T-helper 17 cell (primary cell): Measurements from ENCODE around the gene PDZRN3. TPM values are rescaled to one million over a fixed set of nuclear protein-coding genes. Genes with fewer than 3 reads are reported as not detected.

Source experiments
- ATAC-seq: fragments of 150-1000 bp; cut with Tn5 transposase; 2 replicates; pipeline ENCODE4 v1.10.0; 2021; ENCODE audit warnings: mild to moderate bottlenecking, moderate library complexity
- DNase-seq, 3 donors: peaks; one replicate each; pipeline versions ENCODE4 v3.0.0 to v3.0.0-alpha.2; 2020 to 2021
- H3K9me3 ChIP-seq: one replicate; pipeline ENCODE4 v1.7.0; 2013; ENCODE audit warnings: low read length, mild to moderate bottlenecking; ENCODE audit not compliant: control insufficient read depth, poor library complexity, severe bottlenecking
- H3K27ac Mint-ChIP-seq: one replicate; pipeline ENCODE4 v1.8.0; 2022; ENCODE audit warnings: mild to moderate bottlenecking, moderate library complexity, mixed read lengths
- H3K27me3 Mint-ChIP-seq: one replicate; pipeline ENCODE4 v1.8.0; 2022; ENCODE audit warnings: mixed read lengths
- H3K36me3 Mint-ChIP-seq: one replicate; pipeline ENCODE4 v1.8.0; 2022; ENCODE audit warnings: low read depth, mixed read lengths
- H3K4me1 Mint-ChIP-seq: one replicate; pipeline ENCODE4 v1.8.0; 2022; ENCODE audit warnings: mild to moderate bottlenecking, mixed read lengths
- H3K4me3 Mint-ChIP-seq: one replicate; pipeline ENCODE4 v1.8.0; 2022; ENCODE audit warnings: mild to moderate bottlenecking, moderate library complexity, mixed read lengths
- total RNA-seq, 4 donors: library from RNA in 2 of 4; stranded (reverse) in 2 of 4; gene quantifications; one replicate each; pipeline ENCODE4 v1.2.3 and lab custom pipeline; 2022 to 2026

The PDZRN3 gene
- total RNA-seq, 2 donors from 2014 or later: not detected

- no peak for DNase-seq
Observed at GRCh38 chr3:73552700-73553099, 72.0 kb downstream of the PDZRN3 start.

GRCh38 chr3:73550032-73550431 is 74.7 kb downstream of the PDZRN3 start:
- Mint-ChIP-seq H3K4me3 (no peak overlapping the region), H3K4me1 (no peaks in the 10 kb centered on the region), H3K36me3 (no peaks in the 10 kb centered on the region), H3K27me3 (peaks cover 15% of the 10 kb centered on the region), H3K27ac (no peak overlapping the region)
- no peak for ATAC-seq
- no peaks in the 10 kb centered on the region for H3K9me3 ChIP-seq
- DNase-seq: no peak

More at GRCh38 chr3:73552700-73553099, 72.0 kb downstream of the PDZRN3 start:
- H3K27me3 Mint-ChIP-seq: peaks cover 15% of the 10 kb centered on the region
- H3K4me3 Mint-ChIP-seq: no peak overlapping the region
- H3K27ac Mint-ChIP-seq: no peak overlapping the region
- no peak for ATAC-seq
- no peaks in the 10 kb centered on the region for H3K9me3 ChIP-seq
- H3K4me1 Mint-ChIP-seq: no peaks in the 10 kb centered on the region
- no peaks in the 10 kb centered on the region for H3K36me3 Mint-ChIP-seq

GRCh38 chr3:73549051-73549600 is 75.6 kb downstream of the PDZRN3 start:
- peaks cover 15% of the 10 kb centered on the region for H3K27me3 Mint-ChIP-seq
- no peak overlapping the region for H3K4me3 Mint-ChIP-seq
- no peaks in the 10 kb centered on the region for H3K36me3 Mint-ChIP-seq
- no peaks in the 10 kb centered on the region for H3K4me1 Mint-ChIP-seq
- H3K9me3 ChIP-seq: no peaks in the 10 kb centered on the region
- ATAC-seq (no peak), DNase-seq (no peak)
- no peak overlapping the region for H3K27ac Mint-ChIP-seq

- no peak overlapping the region for H3K4me3 Mint-ChIP-seq
- H3K27ac Mint-ChIP-seq: no peak overlapping the region
- peaks cover 15% of the 10 kb centered on the region for H3K27me3 Mint-ChIP-seq
- no peaks in the 10 kb centered on the region for H3K4me1 Mint-ChIP-seq
- no peaks in the 10 kb centered on the region for H3K9me3 ChIP-seq
- DNase-seq: no peak
- H3K36me3 Mint-ChIP-seq: no peaks in the 10 kb centered on the region
- no peak for ATAC-seq
Observed at GRCh38 chr3:73548436-73548835, 76.3 kb downstream of the PDZRN3 start.

- Mint-ChIP-seq H3K4me3 (no peak overlapping the region), H3K4me1 (no peaks in the 10 kb centered on the region), H3K27me3 (peaks cover 11% of the 10 kb centered on the region), H3K36me3 (no peaks in the 10 kb centered on the region), H3K27ac (no peak overlapping the region)
- no peaks in the 10 kb centered on the region for H3K9me3 ChIP-seq
- ATAC-seq (no peak), DNase-seq (no peak)
Observed at GRCh38 chr3:73547427-73548248, 77.1 kb downstream of the PDZRN3 start.

- ATAC-seq: no peak
- no peaks in the 10 kb centered on the region for H3K36me3 Mint-ChIP-seq
- DNase-seq: no peak
- H3K27me3 Mint-ChIP-seq: peaks cover 10% of the 10 kb centered on the region
- no peaks in the 10 kb centered on the region for H3K4me1 Mint-ChIP-seq
- H3K4me3 Mint-ChIP-seq: no peak overlapping the region
- H3K9me3 ChIP-seq: no peaks in the 10 kb centered on the region
- no peak overlapping the region for H3K27ac Mint-ChIP-seq
Observed at GRCh38 chr3:73546961-73547360, 77.8 kb downstream of the PDZRN3 start.

- no peak for DNase-seq
- no peaks in the 10 kb centered on the region for H3K9me3 ChIP-seq
- no peaks in the 10 kb centered on the region for H3K4me1 Mint-ChIP-seq
- no peak overlapping the region for H3K4me3 Mint-ChIP-seq
- ATAC-seq: no peak
- H3K27ac Mint-ChIP-seq: no peak overlapping the region
- H3K36me3 Mint-ChIP-seq: no peaks in the 10 kb centered on the region
- H3K27me3 Mint-ChIP-seq: peaks cover 7% of the 10 kb centered on the region
Observed at GRCh38 chr3:73543412-73543811, 81.3 kb downstream of the PDZRN3 start.

GRCh38 chr3:73542136-73542535 is 82.6 kb downstream of the PDZRN3 start:
- Mint-ChIP-seq H3K36me3 (no peaks in the 10 kb centered on the region), H3K27me3 (peaks cover 7% of the 10 kb centered on the region), H3K27ac (no peak overlapping the region), H3K4me3 (no peak overlapping the region), H3K4me1 (no peaks in the 10 kb centered on the region)
- DNase-seq (no peak), ATAC-seq (no peak)
- no peaks in the 10 kb centered on the region for H3K9me3 ChIP-seq

- no peaks in the 10 kb centered on the region for H3K4me1 Mint-ChIP-seq
Observed at GRCh38 chr3:73540969-73541740, 83.6 kb downstream of the PDZRN3 start.

GRCh38 chr3:73538486-73538885 is 86.3 kb downstream of the PDZRN3 start:
- no peaks in the 10 kb centered on the region for H3K9me3 ChIP-seq
- ATAC-seq (no peak), DNase-seq (no peak)
- H3K4me3 Mint-ChIP-seq: no peak overlapping the region
- peaks cover 7% of the 10 kb centered on the region for H3K27me3 Mint-ChIP-seq
- no peaks in the 10 kb centered on the region for H3K36me3 Mint-ChIP-seq
- H3K4me1 Mint-ChIP-seq: no peaks in the 10 kb centered on the region
- no peak overlapping the region for H3K27ac Mint-ChIP-seq

More at GRCh38 chr3:73540969-73541740, 83.6 kb downstream of the PDZRN3 start:
- Mint-ChIP-seq H3K27ac (no peak overlapping the region), H3K36me3 (no peaks in the 10 kb centered on the region), H3K27me3 (peaks cover 7% of the 10 kb centered on the region), H3K4me3 (no peak overlapping the region)
- ATAC-seq (no peak), DNase-seq (no peak)
- H3K9me3 ChIP-seq: no peaks in the 10 kb centered on the region

- H3K27me3 Mint-ChIP-seq: peaks cover 3% of the 10 kb centered on the region
- H3K4me3 Mint-ChIP-seq: no peak overlapping the region
- H3K27ac Mint-ChIP-seq: no peak overlapping the region
- DNase-seq (no peak), ATAC-seq (no peak)
- H3K4me1 Mint-ChIP-seq: no peaks in the 10 kb centered on the region
- H3K9me3 ChIP-seq: no peaks in the 10 kb centered on the region
- H3K36me3 Mint-ChIP-seq: no peaks in the 10 kb centered on the region
Observed at GRCh38 chr3:73536952-73537351, 87.8 kb downstream of the PDZRN3 start.

GRCh38 chr3:73536336-73536895 is 88.3 kb downstream of the PDZRN3 start:
- no peak for ATAC-seq
- DNase-seq: no peak
- Mint-ChIP-seq H3K36me3 (no peaks in the 10 kb centered on the region), H3K27me3 (no peaks in the 10 kb centered on the region), H3K4me3 (no peak overlapping the region), H3K27ac (no peak overlapping the region), H3K4me1 (no peaks in the 10 kb centered on the region)
- no peaks in the 10 kb centered on the region for H3K9me3 ChIP-seq

- DNase-seq: no peak
- Mint-ChIP-seq H3K27me3 (no peaks in the 10 kb centered on the region), H3K27ac (no peak overlapping the region), H3K36me3 (no peaks in the 10 kb centered on the region), H3K4me3 (no peak overlapping the region), H3K4me1 (no peaks in the 10 kb centered on the region)
- ATAC-seq: no peak
- no peaks in the 10 kb centered on the region for H3K9me3 ChIP-seq
Observed at GRCh38 chr3:73535931-73536330, 88.8 kb downstream of the PDZRN3 start.
